SU-DHL-6 (cell line): ENCODE results near the gene SNTG2.

Experiments
- CTCF ChIP-seq: fragments of 200-600 bp; sonication (generic); IDR thresholded peaks from one replicate; pipeline ENCODE4 v1.5.1; 2017; ENCODE audit warnings: antibody characterized with exemption, mild to moderate bottlenecking, low read length, moderate library complexity; ENCODE audit not compliant: insufficient read depth, poor library complexity, severe bottlenecking
- EZH2phosphoT487 ChIP-seq: fragments of 200-600 bp; sonication (generic), shearing (Covaris generic); conservative IDR thresholded peaks from 2 replicates; pipeline ENCODE4 v1.6.1; 2018; ENCODE audit warnings: mild to moderate bottlenecking, antibody characterized with exemption, low read length, moderate library complexity, mixed read lengths

GRCh38 chr2:1319393-1319792 lies 368.7 kb downstream of the SNTG2 start:
- TF ChIP-seq CTCF (no peak), EZH2phosphoT487 (no peak)
